GM18868 (cell line): ENCODE results near the gene SHISA9.

ENCODE experiments used
- ATAC-seq: cut with Tn5 transposase; IDR thresholded peaks from one replicate; pipeline ENCODE4 v1.9.1; 2021; ENCODE audit warnings: mild to moderate bottlenecking, moderate library complexity; ENCODE audit not compliant: unreplicated experiment

SHISA9 gene

DNA sequence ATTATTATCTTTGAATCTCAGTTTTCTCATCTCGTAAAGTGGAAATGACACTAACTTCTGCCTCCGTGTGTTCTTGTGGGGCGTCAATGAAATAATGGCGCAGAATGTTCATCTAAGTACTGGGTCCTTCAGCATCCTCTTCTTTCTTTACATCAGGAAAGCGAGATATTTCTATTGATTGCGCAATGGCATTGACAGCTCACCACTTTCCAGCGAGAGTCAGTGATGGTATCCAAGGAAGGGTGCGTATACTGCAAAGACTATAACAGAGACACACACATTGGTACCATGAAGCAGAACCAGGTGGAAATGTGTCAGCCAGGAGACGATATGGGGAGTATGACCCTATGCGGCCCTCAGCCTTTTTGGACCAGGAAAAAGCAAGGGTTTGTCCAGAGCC, 162.1 kb downstream of the SHISA9 start:
- no peak for ATAC-seq

DNA sequence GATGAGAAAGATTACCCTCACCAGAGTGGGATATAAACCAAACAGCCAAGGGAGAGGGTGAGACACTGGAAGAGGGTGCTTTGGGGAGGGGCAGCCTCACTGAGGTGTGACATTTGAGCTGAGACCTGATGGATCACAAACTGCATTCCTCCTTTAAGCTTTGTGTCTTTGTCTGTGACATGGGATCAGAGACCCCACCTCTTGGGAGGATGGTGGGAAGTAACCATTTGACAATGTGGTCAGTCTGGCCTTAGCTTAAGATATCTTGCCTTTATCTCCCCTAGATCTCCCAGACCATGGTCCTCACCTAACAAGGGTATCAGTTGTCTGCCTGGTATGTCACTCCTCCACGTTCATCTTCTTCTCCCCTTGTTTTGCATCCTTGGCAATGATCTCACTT, 163.4 kb downstream of the SHISA9 start:
- ATAC-seq = no peak

DNA sequence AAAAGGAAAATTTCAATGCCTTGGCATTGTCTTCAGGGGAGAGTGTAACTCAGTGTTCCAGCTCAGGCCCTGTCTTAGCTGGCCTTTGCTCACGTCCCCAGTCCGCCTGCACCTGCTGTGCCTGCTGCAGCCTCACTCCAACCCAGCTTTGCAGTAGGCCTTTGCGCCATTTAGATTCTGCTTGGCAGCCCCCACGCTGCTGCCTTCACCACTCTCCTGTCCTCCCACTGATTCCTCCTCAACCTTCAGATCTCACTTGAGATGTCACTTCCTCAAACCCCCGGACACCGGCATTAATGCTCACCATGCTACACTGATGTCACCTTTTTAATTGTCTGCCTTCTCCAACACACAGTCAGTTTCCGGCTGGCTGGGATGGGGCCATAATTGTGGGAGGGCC, 166.2 kb downstream of the SHISA9 start:
- no peak for ATAC-seq

DNA sequence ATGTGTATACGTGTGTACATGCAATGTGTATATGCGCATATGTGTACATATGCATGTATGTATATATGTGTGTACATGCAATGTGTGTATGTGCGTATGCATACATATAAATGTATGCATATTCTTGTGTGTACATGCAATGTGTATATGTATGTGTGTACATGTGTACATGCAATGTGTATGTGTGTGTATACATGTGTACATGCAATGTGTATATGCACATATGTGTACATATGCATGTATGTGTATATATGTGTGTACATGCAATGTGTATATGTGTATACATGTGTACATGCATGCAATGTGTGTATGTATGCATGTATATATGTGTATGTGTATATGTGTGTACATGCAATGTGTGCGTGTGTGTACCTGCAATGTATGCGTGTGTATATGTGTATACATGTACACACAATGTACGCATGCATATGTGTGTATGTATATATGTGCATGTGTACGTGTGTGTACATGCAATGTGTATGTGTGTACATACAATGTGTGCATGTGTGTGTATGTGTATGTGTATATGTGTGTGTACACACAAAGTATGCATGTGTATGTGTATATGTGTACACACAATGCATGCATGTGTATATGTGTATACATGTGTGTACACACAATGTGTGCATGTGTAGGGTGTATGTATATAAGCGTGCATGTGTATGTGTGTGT, 167.7 kb downstream of the SHISA9 start:
- ATAC-seq = no peak

DNA sequence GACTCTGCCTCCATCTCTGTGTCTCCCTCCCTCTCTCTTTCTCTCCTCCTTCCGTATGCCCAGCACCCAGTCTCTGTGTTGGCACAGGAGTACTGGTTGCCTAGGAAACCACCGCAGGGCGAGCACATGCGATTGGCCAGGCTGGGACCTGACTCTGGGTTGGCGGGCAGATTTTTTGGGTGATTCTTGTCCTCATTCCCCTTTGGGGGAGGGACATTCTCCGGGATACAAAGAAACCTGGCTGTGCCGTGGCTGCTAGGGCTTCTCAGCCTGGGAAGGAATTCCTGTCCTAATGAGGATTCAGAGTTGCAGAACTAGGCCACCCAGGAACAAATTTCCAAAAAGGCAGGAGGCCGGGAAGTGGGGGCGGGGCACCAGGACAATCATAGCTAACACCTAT, 168.9 kb downstream of the SHISA9 start:
- no peak for ATAC-seq

DNA sequence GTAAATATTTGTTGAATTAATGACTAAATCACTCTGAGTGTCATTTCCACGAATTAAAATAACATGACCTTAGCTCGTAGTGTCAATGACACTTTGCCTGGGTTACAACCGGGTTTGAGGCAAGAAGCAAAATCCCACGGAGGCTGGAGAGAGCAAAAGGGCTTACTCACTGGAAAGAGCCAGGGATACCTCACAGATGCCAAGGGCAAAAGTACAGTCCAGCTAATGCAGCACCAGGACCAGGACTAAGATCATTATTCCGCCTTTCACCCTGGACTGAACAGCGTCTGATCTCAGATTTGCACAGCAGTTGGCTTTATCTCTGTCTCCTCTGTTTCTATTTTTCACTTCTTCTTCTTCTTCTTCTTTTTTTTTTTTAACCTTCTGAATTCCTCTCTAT, 175.5 kb downstream of the SHISA9 start:
- ATAC-seq = no peak

DNA sequence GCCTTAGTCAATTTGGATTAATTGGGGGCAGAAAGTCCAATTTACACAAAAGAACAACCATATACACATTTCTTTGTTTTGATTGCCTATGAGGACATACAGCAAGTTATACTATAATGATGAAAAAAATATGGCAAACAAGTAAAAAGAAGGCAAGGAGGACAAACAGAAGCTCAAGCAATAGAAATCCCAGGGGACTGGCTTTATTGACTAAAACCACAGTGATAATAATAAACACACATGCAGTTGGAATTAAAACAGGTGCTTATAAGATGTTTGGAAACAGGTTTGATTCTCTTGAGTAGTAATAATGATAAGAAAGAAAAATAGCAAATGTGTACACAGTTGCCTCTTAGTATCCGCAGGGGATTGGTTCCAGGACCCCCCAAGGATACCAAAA, 176.4 kb downstream of the SHISA9 start:
- no peak for ATAC-seq

DNA sequence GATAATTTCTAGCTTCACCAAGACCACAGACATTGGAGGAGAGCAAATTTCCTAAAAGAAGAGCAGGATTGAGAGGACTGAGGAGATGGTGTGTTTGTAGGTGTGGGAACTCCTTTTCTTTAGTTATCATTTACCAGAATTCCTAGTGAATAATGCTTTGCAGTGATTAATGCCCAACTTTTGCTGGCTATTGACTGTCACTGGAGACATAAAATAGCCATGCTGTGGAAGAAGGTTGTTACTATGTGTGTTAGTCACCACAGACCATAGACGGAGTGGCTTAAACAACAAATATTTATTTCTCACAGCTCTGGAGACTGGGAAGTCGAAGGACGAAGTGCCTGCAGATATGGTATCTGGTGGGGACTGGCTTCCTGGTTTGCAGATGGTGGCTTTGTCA, 179.1 kb downstream of the SHISA9 start:
- ATAC-seq = no peak

DNA sequence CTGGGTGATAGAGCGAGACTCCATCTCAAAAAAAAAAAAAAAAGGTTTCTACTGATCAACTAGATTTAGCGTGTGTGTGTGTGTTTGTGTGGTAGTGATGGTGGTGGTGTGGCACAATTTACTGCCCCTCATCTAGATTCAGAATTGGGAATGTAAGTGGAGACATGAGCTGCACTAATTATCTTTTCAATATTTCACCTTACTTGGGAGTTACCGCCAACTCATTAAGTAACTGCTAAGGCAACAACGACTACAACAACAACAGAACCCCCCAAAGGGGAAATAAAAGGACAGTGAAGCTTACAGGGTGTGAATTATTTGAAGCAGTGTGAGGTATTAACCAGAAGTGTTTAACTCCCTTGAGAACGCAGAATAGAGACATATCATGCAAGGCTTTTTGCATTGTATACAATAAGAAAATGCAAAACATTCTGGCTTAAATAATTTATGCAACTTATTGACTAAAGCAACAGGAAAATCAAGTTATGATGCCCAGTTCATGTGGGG, 180.5 kb downstream of the SHISA9 start:
- ATAC-seq = no peak

DNA sequence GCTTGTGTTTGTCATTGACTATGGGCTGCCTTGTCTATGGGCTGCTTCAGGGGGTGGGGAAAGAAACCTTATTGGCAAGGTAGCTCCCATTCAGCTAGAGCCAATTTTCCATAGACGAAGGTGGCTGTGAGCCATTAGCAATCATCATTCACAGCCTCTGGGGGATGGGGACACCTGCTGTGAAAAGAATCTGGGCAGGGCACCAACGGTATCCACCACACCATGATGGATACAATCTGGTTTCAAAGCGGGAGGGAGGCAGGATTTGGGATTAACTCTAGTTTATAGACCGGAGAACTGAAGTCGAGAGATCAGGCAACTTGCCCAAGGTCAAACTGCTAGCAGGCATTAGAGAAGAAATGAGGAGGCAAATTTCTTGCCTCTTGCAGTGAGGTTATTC, 182.3 kb downstream of the SHISA9 start:
- no peak for ATAC-seq

DNA sequence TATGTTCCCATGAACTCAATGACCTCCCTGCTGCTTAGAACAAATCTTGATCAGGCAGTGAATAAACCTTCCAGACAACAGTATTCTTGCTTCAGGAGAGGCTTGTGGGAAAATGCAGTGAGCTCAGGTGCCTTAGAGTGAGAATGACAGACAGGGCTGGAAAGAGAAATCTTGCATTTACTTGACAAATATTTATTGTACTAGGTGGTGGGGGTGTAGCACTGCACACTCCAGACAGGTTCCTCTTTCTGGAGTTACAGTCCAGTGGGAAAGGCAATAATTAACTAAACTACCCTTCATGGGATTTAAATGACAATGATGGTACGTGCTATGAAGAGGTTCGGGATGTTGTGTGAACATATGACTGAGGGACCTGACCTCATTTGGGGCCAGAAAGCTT, 182.9 kb downstream of the SHISA9 start:
- no peak for ATAC-seq

DNA sequence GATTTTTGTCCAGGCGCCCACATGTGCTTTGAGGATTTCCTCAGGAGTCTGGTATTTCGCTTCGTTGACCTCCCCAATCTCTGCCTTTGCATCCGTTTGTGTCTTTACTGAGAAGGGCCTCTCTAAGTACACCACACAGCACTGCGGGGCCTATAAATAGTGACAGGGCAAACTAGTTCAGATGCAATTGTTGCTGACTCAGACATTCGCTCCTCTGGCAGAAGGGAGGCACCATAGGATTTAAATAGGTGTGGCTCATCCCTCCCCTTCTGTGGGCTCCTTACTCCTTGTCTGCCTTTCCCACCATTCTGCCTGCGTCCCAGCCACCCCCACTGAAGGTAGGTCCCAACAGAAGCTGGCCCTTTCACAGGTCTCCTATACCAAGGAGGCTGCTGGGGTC, 192.3 kb downstream of the SHISA9 start:
- no peak for ATAC-seq

DNA sequence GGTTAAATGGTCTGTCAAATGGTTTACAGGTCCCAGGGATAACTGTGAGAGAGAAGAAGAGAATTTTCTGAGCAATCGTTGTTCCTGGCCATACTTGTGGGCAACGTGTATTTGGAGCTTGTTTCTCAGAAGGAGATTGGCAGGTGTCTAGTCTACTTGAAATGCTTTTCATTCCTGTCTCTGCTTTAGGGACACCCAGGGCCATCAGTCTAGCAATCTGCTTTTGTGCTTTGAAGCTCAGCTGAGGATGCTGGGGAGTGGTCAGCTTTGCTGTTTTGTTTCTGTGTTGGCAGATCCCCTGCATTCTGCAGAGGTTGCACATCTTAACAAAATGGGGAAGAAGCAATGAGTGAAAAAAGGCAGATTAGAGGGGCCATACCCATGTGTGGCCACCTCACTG, 193.7 kb downstream of the SHISA9 start:
- no peak for ATAC-seq

DNA sequence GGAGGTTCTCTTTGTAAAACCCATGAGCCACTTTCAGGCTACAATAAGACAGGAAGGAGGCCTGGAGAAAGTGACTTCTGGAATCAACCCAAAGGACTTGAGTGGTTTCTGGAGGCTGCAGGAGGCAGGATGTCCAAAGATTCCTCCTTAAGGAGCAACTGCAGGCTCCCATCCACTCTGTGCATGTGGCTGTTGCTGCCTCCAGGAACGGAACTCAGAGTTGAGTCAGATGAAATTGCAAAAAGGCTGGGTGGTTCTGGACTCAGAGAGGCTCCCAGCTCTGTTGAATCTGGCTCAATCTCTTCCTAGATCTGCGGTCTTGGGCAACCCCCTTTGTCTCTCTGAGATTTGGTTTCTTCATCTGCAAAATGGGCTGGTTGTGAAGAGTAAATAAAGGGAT, 197.1 kb downstream of the SHISA9 start:
- no peak for ATAC-seq

DNA sequence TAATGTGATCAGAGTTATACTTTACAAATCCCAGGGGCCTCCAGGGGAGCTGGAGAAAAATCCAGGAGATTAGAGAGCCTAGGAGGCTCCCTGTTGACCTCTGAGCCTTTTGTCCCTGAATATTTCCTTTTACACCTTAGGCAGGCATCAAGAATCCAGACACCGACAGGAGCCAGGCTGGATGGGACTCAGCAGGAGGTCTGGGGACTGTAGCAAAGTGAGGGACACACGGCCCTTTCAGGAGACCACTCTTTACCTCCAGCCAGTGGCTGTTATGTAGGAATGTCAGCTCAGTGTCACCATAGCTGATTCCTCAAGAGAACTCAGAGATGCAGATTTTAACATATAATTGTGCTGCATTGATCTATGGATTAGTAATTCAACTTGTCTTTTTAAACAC, 198.4 kb downstream of the SHISA9 start:
- no peak for ATAC-seq

DNA sequence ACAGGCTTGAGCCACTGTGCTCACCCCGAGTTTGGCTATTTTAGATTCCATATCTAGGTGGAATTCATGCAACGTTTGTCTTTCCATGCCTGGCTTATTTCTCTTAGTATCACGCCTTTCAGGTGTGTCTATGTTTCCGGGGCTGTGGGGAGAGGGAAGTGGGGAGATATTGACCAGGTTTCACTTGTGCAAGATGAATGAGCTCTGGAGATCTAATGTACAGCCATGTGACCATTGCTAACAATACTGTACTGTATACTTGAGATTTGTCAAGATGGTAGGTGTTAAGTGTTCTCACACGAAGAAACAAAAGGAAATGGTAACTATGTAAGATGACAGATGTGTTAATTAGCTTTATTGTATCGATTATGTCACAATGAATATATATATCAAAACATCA, 199.6 kb downstream of the SHISA9 start:
- no peak for ATAC-seq

DNA sequence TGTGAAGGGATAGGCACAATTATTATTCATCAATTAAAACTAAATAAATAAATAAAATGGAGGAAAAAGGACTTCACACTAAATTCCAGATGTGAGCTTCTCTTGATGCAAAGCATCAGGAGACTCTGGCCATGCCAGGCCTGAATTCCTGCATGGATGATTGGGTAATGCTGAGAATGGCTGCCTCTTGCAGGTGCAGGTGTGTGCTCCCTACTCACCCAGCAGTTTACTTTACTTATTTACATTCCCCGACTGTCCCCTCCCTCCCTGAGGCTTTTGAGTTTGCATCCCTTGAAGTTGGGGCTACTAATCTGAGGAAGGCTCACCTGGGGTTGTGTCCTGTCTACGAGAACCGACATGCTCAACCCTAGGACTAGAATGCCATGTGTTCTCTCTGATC, 200.4 kb downstream of the SHISA9 start:
- ATAC-seq = no peak

DNA sequence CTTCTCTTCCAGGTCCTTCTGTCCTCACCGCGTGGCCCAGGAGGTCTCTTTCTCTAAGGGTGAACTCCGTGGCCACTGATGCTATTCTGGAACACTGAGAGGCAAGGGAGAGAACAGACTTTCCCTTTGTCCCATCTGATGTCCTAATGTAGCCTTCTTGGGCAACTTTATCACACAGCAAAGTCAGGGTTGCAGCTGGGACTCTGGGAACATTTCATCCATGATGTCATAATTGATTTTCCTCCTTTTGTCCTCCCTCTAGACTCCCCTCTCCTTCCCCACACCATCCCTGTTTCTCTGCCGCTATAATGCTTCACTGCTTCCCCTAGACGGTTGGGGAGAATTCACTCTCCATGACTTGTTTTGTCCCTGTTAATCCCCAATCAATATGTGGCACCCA, 201.0 kb downstream of the SHISA9 start:
- no peak for ATAC-seq

DNA sequence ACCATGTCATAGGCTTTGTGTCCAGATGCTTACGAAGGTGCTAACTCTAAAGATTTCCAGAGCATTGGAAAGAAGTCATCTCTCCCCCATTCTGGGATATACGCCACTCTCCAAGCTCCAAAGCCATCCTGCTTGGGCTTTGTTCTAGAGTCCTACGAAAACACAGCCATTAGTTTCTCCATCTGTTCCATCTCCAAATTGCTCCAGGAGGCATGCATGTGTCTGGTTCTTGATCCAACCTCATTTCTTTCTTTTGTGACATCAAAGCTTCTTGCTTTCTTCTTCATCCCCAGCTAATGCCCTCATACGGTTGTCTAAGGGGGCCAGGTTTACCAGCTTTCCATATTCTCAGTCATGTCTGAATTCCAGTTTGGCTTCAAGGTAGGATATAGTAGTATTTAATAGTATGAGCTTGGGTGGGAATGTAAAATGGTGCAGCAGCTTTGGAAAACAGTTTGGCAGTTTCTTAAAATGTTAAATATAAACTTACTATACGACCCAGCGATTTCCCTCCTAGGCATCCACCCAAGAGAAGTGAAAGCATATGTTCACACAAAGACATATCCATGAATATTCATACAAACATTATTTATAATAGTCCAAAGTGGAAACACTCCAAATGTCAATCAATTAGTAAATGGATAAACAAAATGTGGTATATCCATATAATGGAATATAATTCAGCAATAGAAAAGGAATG, 202.6 kb downstream of the SHISA9 start:
- ATAC-seq = no peak

DNA sequence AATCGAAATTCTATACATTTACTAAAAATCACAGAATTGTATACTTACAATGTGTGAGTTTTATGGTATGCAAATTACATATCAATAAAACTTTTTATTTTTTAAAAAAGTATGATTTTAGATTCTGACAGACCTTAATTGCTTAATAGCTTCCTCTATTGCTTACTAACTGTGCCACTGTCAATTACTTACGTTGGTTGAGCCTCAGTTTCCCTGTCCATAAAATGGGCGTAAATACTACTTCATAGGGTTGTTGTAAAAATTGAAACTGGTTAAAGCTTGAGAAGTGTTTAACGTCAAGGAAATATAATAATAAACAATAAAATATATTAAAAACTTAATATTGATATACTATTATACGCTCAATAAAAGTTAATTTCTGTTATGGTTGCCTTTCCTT, 203.4 kb downstream of the SHISA9 start:
- no peak for ATAC-seq

DNA sequence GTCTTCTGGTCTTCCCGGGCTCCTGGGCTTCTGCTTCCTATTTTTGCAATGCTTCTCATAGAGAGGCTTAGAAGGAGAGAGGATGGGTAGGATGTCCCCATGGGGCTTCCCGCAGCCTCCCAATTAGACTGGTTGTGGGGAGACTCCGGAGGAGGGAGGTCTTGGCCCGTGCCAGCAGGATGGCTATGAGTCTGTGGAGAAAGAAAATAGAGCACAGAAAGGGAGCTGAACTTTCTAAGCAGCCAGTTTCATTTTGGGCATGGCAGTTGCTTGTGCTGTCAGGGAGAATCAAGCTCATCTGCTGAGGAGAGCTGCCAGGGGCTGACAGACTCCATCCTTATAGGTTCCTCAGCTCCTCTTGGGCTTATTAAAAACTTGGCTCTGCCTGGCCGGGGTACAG, 204.0 kb downstream of the SHISA9 start:
- ATAC-seq = no peak

DNA sequence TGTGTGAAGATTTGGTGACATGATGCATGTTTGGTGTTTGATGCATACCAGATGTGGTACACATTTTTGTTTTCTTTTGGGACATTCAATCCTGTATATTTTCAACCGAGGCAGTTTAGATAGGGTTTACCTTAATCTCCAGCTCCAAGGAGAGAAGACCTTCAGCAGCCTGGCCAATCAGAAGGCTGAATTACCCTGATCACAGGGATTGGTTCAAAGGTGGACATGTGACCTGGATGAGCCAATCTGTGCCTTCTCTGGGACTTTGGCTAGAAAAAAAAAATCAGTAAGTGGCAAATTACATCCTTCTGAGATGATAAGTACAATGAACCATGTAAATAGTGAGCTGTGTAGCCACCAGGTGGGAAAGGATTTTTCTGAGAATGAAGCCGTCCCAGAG, 205.1 kb downstream of the SHISA9 start:
- ATAC-seq = no peak

DNA sequence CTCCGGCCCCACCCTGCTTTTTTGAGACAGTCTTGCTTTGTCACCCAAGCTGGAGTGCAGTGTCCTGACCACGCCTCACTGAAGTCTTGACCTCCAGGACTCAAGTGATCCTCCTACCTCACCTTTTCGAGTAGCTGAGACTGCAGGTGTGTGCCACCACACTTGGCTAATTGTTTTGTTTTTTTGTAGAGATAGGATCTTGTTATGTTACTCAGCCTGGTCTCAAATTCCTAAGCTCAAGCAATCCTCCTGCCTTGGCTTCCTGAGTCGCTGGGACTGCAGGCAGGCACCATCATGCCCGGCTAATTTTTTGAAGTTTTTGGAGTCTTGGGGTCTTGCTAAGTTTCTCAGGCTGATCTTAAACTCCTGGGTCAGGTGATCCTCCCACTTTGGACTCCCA, 206.7 kb downstream of the SHISA9 start:
- no peak for ATAC-seq
